ENCODE results near the gene PLA1A.

The PLA1A gene

GRCh38 chr3:119588112-119588511 is 9.6 kb upstream of the PLA1A start:
- Histone ChIP-seq H3K9me2 (ENCODE audit: low read depth, low read length) (no peaks in the 10 kb centered on the region), H3K79me2 (ENCODE audit: insufficient read depth, low read length) (no peaks in the 10 kb centered on the region), H4K20me1 (ENCODE audit: insufficient read depth, low read length) (no peaks in the 10 kb centered on the region), H3F3A (ENCODE audit: insufficient read depth, low read length) (no peaks in the 10 kb centered on the region), H3K4me3 (ENCODE audit: low read depth, low read length, poor library complexity, severe bottlenecking) (no peak overlapping the region), H3K27ac (ENCODE audit: low read depth, low read length, poor library complexity, severe bottlenecking) (no peak overlapping the region), H3K36me3 (ENCODE audit: insufficient read depth, low read length) (no peaks in the 10 kb centered on the region; the same call in 1 of the 2 replicates), H2AFZ (ENCODE audit: low read length) (no peak overlapping the region), H3K4me1 (ENCODE audit: insufficient read depth, low read length, severe bottlenecking) (no peaks in the 10 kb centered on the region), H3K27me3 (ENCODE audit: insufficient read depth, low read length) (0 out of 2 replicates have a peak, but pooled peaks cover 7% of the 10 kb centered on the region), H3K4me2 (ENCODE audit: low read length) (no peak overlapping the region), H3K9me3 (ENCODE audit: low read length) (no peaks in the 10 kb centered on the region; the same call in 1 of the 2 replicates), H3K9ac (ENCODE audit: low read length) (no peak overlapping the region)
- TF ChIP-seq CTCF (IDR thresholded peaks at IDR 0.05; ENCODE audit: low read length) (no peak), EZH2 (IDR thresholded peaks at IDR 0.05; ENCODE audit: borderline replicate concordance, low read length) (no peak)

- Histone ChIP-seq H3K4me2 (ENCODE audit: low read length) (no peak overlapping the region), H3K4me3 (ENCODE audit: low read depth, low read length, poor library complexity, severe bottlenecking) (no peak overlapping the region), H3K9me3 (ENCODE audit: low read length) (no peaks in the 10 kb centered on the region; the same call in 1 of the 2 replicates), H4K20me1 (ENCODE audit: insufficient read depth, low read length) (no peaks in the 10 kb centered on the region), H3K4me1 (ENCODE audit: insufficient read depth, low read length, severe bottlenecking) (no peaks in the 10 kb centered on the region), H3K36me3 (ENCODE audit: insufficient read depth, low read length) (no peaks in the 10 kb centered on the region; the same call in 1 of the 2 replicates), H2AFZ (ENCODE audit: low read length) (no peak overlapping the region), H3K9me2 (ENCODE audit: low read depth, low read length) (no peaks in the 10 kb centered on the region), H3K79me2 (ENCODE audit: insufficient read depth, low read length) (no peaks in the 10 kb centered on the region), H3K9ac (ENCODE audit: low read length) (no peak overlapping the region), H3K27me3 (ENCODE audit: insufficient read depth, low read length) (0 out of 2 replicates have a peak, but pooled peaks cover 7% of the 10 kb centered on the region), H3F3A (ENCODE audit: insufficient read depth, low read length) (no peaks in the 10 kb centered on the region), H3K27ac (ENCODE audit: low read depth, low read length, poor library complexity, severe bottlenecking) (no peak overlapping the region)
- TF ChIP-seq EZH2 (IDR thresholded peaks at IDR 0.05; ENCODE audit: borderline replicate concordance, low read length) (no peak), CTCF (IDR thresholded peaks at IDR 0.05; ENCODE audit: low read length) (no peak)
These were observed 8.4 kb upstream of the PLA1A start for GRCh38 chr3:119589102-119589773.

- no peaks in the 10 kb centered on the region for H4K20me1 ChIP-seq (ENCODE audit: insufficient read depth, low read length)
- TF ChIP-seq CTCF (IDR thresholded peaks at IDR 0.05; ENCODE audit: low read length) (no peak), EZH2 (IDR thresholded peaks at IDR 0.05; ENCODE audit: borderline replicate concordance, low read length) (no peak)
- no peak overlapping the region for H3K27ac ChIP-seq (ENCODE audit: low read depth, low read length, poor library complexity, severe bottlenecking)
These were observed 7.0 kb upstream of the PLA1A start for GRCh38 chr3:119590706-119591105.

More at GRCh38 chr3:119590706-119591105, 7.0 kb upstream of the PLA1A start:
- no peaks in the 10 kb centered on the region for H3K9me2 ChIP-seq (ENCODE audit: low read depth, low read length)
- no peaks in the 10 kb centered on the region; the same call in 1 of the 2 replicates for H3K9me3 ChIP-seq (ENCODE audit: low read length)
- no peak overlapping the region for H3K4me3 ChIP-seq (ENCODE audit: low read depth, low read length, poor library complexity, severe bottlenecking)
- no peaks in the 10 kb centered on the region for H3K79me2 ChIP-seq (ENCODE audit: insufficient read depth, low read length)
- H2AFZ ChIP-seq (ENCODE audit: low read length): no peak overlapping the region
- 0 out of 2 replicates have a peak, but pooled peaks cover 7% of the 10 kb centered on the region for H3K27me3 ChIP-seq (ENCODE audit: insufficient read depth, low read length)
- H3K36me3 ChIP-seq (ENCODE audit: insufficient read depth, low read length): no peaks in the 10 kb centered on the region; the same call in 1 of the 2 replicates
- no peak overlapping the region for H3K9ac ChIP-seq (ENCODE audit: low read length)
- H3K4me1 ChIP-seq (ENCODE audit: insufficient read depth, low read length, severe bottlenecking): no peaks in the 10 kb centered on the region
- no peaks in the 10 kb centered on the region for H3F3A ChIP-seq (ENCODE audit: insufficient read depth, low read length)
- H3K4me2 ChIP-seq (ENCODE audit: low read length): no peak overlapping the region
